Urothelium cell line (cell line): ENCODE measurements around the gene KCNH4.
"Not testable (repeated sequence)": the region's sequence is repeated elsewhere in the genome, so short reads cannot be mapped to it uniquely, and the experiment has no call there.

Source experiments
- DNase-seq: peaks from one replicate; pipeline ENCODE4 v3.0.0; 2011; ENCODE audit warnings: low spot score, mixed read lengths
- FAIRE-seq: peaks from 2 replicates; lab custom pipeline; 2011; peaks lifted over from hg19 to GRCh38; lab: Jason Lieb, UNC

The KCNH4 gene

GRCh38 chr17:42179911-42180410, 981 bp downstream of the KCNH4 start:
- DNase-seq (peak; percentile 66), FAIRE-seq (no peak)

- DNase-seq = no peak
- no peak for FAIRE-seq
Observed at GRCh38 chr17:42179335-42179734, 1.6 kb downstream of the KCNH4 start.

- DNase-seq = no peak
- FAIRE-seq = no peak
Observed at GRCh38 chr17:42178817-42179216, 2.1 kb downstream of the KCNH4 start.

- no peak for FAIRE-seq
- DNase-seq = no peak
Observed at GRCh38 chr17:42177684-42178083, 3.3 kb downstream of the KCNH4 start.

- FAIRE-seq (no peak), DNase-seq (no peak)
Observed at GRCh38 chr17:42174126-42174783, 6.7 kb downstream of the KCNH4 start.

GRCh38 chr17:42171831-42172230, 9.1 kb downstream of the KCNH4 start:
- DNase-seq = no peak
- no peak for FAIRE-seq

- DNase-seq = no peak
- no peak for FAIRE-seq
Observed at GRCh38 chr17:42169351-42169750, 11.6 kb downstream of the KCNH4 start.

GRCh38 chr17:42167807-42168206, 13.1 kb downstream of the KCNH4 start:
- DNase-seq (no peak), FAIRE-seq (no peak)

GRCh38 chr17:42166196-42166763, 14.7 kb downstream of the KCNH4 start:
- FAIRE-seq = no peak

GRCh38 chr17:42165751-42166150, 15.2 kb downstream of the KCNH4 start:
- no peak for DNase-seq
- no peak for FAIRE-seq

More at GRCh38 chr17:42166196-42166763, 14.7 kb downstream of the KCNH4 start:
- no peak for DNase-seq

GRCh38 chr17:42163696-42164407, 17.1 kb downstream of the KCNH4 start:
- no peak for FAIRE-seq
- DNase-seq = no peak

- no peak for FAIRE-seq
- DNase-seq = no peak
Observed at GRCh38 chr17:42163113-42163512, 17.8 kb downstream of the KCNH4 start.

GRCh38 chr17:42160531-42160910, 20.4 kb downstream of the KCNH4 start:
- DNase-seq (no peak), FAIRE-seq (no peak)

- DNase-seq (no peak), FAIRE-seq (no peak)
Observed at GRCh38 chr17:42159796-42160530, 21.0 kb downstream of the KCNH4 start.

- no peak for FAIRE-seq
Observed at GRCh38 chr17:42155614-42156045, 25.3 kb downstream of the KCNH4 start.

GRCh38 chr17:42153919-42154742, 26.8 kb downstream of the KCNH4 start:
- no peak for DNase-seq
- peak; percentile 32 for FAIRE-seq

More at GRCh38 chr17:42155614-42156045, 25.3 kb downstream of the KCNH4 start:
- DNase-seq = no peak

- FAIRE-seq (no peak), DNase-seq (no peak)
Observed at GRCh38 chr17:42146911-42147607, 33.9 kb downstream of the KCNH4 start.

GRCh38 chr17:42143138-42143537, 37.8 kb downstream of the KCNH4 start:
- not testable (repeated sequence) for FAIRE-seq

GRCh38 chr17:42142371-42142896, 38.5 kb downstream of the KCNH4 start:
- FAIRE-seq = no peak
- peak; percentile 26 for DNase-seq

More at GRCh38 chr17:42143138-42143537, 37.8 kb downstream of the KCNH4 start:
- DNase-seq = not testable (repeated sequence)
